HG02981 (cell line): ENCODE measurements around the gene ZCCHC7.
"Not testable (repeated sequence)": the region's sequence is repeated elsewhere in the genome, so short reads cannot be mapped to it uniquely, and the experiment has no call there.

Source experiments
- ATAC-seq: cut with Tn5 transposase; IDR thresholded peaks from one replicate; pipeline ENCODE4 v1.9.1; 2021; ENCODE audit warnings: mild to moderate bottlenecking, moderate library complexity; ENCODE audit not compliant: unreplicated experiment

ZCCHC7 gene

DNA sequence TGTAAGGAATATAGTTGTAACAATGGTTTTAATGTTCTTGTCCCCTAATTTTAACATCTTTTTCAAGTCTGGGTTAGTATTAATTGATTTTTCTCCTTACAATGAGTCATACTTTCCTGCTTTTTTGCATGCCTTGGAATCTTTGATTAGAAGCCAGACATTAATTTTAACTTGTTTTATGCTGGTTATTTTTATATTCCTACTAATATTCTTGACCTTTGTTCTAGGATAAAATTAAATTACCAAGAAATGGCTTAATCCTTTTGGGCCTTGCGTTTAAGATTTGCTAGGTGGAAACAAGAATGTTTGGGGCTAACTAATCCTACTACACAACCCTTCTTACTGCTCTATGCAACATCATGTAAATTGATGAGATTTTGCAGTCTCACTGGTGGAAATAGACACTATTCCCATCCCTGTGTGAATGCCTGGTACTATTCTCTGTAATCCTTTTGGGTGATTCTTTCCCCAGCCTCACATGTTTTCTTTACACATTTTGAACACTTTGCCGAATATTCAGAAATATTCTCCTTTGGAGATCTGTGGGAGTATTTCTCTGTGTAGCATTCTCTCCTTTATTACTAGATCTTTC, 47.2 kb downstream of the ZCCHC7 start:
- no peak for ATAC-seq

DNA sequence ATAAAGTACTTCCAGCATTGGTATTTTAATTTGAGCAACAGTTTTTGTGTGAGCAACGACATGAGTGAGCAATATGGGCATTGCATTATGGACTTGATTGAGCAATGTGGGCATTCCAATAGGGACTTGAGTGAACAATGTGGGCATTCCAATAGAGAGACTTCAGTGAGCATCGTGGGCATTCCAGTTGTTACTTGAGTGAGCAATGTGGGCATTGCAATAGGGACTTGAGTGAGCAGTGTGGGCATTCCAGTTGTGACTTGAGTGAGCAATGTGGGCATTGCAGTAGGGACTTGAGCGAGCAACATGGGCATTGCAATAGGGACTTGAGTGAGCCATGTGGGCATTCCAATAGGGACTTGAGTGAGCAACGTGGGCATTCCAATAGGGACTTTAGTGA, 52.2 kb downstream of the ZCCHC7 start:
- ATAC-seq: no peak

DNA sequence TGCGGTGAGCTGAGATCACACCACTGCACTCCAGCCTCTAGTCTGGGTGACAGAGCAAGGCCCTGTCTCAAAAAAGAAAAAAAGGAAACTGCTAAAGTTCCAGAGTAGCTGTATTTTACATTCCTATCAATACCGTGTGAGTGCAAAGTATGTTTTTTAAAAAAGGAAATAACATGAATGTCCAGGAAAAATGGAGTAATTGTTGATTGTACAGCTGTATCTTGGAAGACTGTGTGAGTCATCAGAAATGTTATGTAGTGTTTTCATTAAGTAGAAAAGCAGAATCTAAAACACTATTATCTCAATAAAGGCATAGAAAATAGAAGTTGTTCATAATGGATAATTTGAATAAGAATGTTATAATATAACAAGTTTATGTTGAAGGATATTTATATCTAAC, 53.9 kb downstream of the ZCCHC7 start:
- ATAC-seq: no peak

DNA sequence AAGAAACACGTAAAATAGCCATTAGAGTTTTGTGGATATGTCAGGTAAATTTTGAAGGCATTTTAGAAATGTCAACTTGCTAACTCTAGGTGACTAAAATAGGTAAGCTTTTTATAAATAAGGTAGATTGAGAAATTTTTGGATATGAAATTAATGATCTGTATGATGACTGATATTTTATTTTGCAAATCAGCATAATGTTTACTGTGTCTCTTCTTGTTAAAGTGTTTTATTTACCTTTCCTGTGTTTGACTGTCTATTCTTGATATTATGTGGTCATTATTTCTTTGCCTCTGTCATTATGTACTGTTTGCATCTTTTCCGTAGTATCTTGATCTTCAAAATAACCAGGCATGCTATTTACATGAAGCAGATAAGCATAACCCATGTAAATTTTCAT, 58.4 kb downstream of the ZCCHC7 start:
- no peak for ATAC-seq

DNA sequence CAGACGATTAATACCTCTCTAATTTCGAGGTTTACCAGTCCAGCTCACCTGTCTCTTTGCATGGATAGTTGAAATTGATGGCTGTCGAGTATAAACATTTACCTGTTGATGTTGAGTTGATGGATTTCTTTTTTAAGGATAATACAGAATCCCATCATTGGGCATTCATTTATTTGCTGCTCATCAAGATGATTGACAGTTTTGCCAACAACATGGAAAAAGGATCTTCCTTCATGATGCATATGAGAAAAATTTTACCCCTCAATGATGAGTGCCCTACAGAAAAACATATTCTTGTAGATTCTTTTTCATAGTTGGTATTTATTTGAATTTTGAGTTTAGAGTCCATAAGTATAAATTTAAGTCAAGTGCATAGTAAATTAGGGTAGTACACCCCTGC, 59.2 kb downstream of the ZCCHC7 start:
- no peak for ATAC-seq

DNA sequence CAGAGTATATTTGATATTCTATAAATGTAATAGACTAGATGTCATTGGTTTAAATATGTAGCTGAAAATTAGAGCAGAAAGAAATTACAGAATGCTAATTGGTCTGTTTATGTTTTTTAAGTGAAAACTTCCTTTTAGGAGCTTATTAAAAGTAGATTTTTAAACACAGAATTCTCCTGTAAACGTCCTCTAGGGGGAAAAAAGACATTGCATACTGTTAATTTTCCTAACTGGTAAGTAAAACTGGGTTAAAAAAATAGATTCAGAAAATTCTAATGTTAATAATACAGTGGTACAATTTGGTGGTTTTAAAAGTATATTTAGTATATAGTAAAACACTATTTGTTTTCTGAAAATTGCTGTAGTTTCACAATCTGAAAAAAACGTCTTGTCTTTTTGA, 59.8 kb downstream of the ZCCHC7 start:
- no peak for ATAC-seq

DNA sequence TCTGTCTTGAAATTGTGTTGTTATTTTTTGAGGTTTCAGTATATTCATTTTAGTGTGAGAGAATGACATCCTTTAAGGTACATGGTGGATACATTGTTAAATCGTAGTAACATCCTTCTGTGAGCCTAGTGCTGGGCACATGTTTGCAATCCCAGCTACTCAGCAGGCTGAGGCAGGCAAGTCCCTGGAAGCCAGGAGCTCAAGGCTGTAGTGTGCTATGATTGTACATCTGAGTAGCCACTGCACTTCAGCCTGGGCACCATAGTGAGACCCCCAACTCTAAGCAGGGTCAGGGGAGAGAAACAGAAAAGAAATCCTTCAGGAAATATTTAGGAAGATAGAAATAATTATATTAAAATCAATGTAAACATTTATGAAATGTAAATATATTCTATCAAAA, 62.3 kb downstream of the ZCCHC7 start:
- no peak for ATAC-seq

DNA sequence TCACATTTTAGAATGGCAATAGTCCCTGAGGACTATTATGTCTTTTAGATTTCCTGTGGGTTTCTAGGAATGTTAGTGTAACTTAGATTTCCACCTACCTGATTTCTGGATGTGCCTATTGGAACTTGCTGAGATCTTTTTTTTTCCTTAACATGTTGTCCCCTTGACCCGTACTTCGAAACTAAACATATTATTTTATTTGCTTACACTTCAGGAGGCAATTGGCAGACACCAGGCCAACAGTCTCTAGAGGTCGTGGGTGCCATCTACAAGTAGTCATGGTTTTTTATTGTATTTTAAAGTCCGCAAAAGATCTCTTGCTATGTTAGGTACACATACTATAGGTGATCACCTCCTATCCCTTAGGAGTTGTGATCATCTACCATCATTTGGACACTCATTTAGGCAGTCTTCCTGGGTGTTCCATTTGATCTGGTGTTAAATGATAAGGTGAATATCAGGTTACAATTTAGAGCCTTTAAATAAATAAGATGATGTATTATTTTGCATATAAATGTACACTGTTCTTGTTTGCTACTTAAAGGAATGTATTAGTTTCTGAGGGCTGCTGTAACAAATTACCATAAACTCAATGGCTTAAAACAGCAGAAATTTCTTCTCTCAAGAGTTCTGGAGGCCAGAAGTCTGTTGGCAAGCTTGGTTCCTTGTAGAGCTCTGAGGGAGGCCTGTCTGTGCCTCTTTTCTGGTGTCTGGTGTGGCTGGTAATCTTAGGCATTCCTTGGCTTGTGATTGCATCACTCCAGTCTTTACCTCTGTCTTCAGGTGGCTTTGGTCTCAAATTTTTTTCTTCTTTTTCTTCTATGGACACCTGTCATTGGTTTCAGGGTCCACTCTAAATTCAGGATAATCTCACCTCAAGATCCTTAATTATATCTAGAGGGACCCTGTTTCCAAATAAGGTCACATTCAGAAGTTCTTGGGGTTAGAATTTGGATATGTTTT, 64.8 kb downstream of the ZCCHC7 start:
- no peak for ATAC-seq

DNA sequence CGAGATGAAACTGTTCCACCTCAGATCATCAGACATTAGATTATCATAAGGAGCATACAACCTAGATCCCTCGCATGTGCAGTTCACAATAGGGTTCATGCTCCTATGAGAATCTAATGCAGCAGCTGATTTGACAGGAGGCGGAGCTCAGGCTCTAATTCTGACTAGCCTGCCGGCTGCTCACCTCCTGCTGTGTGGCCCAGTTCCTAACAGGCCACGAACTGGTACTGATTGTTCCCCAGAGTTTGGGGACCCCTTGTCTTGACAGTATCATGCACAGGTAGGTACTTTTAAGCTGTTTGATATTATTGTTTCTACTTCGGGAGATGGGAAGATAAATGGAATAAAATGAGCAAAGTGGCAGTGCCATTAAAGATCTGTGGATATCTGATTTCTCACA, 66.9 kb downstream of the ZCCHC7 start:
- ATAC-seq: peak; percentile 46

DNA sequence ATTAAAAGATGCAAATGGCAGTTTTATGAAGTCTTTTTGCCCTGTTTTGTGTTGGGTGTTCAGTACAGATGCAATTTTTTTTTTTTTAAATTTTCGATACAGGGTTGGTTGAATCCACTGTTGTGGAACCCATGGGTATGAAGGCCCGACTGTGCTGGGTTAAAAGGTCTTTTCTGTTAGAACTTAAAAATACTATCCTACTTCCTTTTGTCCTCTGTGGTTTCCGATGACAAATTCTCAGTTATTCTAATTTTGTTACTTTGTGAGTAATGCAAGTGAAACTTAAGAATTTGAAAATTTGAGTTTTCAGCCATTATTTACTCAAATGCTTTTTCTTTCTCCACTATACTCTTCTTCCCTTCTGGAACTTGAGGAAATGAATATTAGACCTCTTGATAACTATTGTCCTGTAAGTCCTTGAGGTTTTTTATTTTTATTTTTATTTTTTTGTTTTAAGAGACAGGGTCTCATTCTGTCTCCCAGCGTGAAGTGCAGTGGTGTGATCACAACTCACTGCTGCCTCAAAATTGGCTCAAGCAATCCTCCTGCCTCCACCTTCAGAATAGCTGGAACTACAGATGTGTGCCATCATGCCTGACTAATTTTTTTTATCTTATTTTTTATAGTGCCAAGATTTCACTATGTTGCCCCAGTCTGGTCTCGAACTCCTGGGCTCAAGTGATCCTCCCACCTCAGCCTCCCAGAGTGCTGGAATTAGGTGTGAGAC, 67.5 kb downstream of the ZCCHC7 start:
- ATAC-seq: peak; percentile 76

DNA sequence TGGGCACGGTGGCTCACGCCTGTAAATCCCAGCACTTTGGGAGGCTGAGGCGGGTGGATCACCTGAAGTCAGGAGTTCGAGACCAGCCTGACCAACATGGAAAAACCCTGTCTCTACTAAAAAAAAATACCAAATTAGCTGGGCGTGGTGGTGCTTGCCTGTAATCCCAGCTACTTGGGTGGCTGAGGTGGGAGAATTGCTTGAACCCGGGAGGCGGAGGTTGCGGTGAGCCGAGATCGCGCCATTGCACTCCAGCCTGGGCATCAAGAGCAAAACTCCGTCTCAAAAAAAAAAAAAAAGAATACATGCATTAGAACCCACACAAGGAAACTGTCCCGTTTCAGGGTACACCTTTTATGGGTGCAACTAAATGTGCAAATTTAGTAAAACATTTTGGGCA, 70.4 kb downstream of the ZCCHC7 start:
- ATAC-seq: not testable (repeated sequence)

DNA sequence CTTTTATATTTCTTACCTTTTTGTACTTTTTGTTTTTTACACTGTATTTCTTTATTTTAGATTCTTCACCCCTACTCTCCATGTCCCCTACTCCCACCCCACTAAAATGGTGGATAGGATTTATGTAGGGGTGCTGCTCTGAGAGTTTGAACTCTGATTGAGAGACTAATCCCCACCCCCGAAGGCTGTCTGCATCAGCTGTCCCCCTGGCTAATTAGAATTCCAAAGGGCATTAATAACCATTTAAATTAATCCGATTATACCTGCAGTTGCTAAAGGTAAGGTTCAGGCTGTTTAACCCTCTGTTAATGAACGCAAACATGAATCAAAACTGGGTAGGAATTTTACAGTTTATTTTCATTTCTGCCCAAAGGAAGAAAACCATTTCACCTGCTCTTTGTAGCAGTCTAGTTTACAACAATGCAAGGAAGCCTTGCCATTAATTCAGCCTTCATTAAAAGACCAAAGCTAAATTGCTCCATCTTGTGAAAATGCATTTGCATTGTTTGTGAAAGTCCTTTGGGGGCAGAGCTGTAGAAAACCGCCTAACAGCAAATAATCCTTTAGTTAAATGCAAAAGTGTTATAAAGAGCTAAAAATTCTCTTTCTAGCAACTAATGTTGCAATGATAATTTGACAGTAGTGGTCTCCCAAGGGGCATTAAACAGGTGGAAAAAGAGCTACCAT, 71.2 kb downstream of the ZCCHC7 start:
- ATAC-seq: no peak

DNA sequence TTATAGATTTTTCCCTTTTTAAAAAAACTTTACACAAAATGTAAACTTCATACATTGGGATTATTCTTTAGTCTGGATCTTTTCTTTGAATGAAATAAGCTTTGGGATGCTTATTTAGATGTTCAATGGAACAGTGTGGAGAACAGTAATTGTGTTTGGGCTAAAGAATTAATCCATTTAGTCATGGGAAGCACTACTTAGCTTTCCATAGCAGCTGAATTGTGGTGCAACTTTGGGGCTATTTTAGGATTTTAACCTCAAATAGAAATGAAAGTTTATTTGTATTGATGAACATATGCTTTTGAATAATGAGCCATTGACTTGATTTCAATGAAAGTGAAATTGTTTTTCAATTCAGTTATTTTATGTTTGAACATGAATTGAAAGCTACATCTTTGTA, 72.4 kb downstream of the ZCCHC7 start:
- ATAC-seq: no peak

DNA sequence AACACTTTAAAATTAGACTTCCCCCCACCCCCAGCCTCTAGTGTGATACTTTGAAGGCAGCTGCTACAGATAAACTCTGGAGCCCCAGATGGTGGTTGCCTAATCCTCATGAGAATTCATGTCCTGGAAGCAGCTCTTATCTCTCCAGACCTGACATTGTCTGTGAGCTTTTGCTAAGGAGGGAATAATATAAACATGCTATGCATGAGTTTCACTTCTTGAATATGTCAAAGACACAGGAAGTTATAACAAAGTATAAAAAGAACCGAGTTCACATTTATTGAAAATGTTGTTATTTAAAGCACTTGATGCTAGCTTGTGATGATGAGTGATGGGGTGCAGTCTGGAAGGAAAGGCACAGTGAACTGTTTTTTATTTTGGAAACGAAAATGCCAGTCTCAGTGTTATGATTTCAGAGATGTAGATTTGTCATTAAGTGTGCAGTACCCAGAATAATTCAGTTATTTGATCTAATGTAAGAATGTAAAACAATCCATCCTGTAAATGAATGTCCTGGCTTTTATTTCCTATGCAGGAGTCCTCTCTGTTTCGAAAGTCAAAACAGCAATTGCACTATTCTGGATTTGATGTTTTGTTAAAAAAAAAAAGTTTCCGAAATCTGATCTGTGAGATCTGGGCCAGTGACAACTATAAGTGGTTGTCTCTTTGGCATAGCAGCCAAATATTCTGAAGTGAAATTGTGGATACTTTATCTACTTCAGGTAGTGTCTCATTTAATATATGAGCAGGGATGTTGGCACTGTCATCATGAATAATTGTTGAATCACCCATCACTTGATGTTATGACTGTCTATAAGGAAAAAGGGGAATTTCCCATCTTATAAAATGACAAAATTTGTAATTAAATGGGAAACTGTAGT, 77.0 kb downstream of the ZCCHC7 start:
- no peak for ATAC-seq

DNA sequence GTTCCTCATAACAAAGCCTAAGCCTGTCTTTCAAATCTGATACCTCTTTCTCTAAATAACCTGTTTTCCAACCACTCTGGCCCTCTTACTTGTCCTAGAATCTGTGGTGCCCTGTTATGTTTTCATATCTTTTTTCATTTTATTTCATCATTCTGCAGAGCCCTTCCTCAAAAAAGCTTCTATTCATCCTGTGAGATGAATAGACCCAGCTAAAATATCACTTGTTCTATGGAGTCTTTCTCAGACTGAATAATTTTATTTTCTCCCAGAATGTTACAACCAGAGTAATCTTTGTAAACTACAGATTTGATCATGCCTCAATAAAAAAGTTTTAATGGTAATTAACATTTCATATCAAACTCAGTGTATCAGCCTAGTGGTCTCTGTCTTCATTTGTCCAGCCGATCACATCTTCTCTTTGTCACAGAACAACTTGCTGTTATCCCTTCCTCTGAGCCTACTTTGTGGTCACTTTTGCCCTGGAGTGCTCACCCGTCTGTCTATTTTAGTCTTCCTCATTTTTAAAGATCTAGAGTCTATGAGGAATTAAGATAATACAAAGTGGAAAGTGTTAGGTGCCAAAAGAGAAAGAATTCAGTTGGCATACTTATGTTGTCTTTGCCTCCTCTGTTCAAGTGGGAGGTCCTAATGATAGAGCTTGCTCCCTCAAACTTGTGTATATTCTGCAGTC, 77.8 kb downstream of the ZCCHC7 start:
- no peak for ATAC-seq

DNA sequence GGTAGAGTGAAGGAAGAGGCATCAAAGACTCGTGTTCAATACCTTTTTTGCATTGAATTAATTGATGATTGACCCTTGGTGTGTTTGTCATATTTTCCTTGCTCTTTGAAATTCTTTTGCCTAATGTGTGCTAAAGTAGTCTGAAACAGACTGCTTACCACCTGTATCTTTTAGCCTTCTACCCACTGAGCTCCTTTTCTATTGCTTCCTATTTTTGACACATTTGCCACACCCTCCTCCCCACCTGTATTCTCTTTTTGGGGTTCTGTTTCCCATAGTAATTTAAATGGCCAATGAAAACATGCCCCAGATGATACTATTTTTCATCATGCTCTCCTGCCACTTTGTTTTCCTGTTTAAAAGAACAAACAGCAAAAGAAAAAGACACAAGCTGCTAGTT, 78.5 kb downstream of the ZCCHC7 start:
- no peak for ATAC-seq

DNA sequence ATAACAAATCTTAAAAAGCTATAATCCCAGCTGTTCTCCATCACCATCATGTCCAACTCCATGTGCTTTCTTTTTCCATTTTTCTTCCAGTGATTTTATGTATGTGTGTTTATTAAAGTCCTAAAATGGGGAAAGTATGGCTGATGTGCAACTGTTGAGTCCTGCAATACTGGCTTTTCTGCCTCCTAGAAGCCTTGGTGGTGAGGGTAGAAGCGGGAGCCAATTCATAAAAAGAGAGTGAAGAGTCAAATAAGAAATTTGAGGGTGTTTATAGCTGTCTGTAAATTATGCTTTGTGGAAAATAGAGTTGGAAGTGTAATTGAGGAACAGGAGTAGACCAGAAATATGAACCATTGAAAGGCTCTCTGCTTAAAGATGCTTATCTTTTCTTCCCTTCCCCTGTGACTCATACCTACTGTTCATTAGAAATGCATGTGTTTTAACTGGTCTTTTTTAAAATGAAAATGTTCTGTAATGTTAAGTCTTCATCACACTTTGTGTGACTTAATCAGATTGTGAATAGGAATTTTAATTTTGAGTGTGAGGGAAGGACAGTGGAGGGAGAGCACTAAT, 80.1 kb downstream of the ZCCHC7 start:
- ATAC-seq: no peak

DNA sequence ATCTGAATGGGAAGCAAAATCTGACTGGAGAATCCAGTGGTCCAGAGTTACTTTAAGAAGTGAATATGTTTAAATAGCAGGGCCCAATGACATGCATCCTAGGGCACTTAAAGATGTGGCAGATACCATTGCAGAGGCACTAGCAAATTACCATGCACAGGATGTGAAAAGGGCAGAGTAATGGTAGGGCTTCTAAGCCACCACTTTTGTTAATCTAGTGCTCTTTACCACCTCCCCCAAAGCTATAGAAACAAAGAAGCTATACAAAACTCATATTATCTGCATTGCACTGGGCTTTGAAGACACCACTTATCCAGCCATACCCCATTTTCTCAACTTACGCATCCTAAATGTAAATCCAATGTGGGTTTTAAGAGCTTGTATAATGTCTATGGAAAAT, 81.2 kb downstream of the ZCCHC7 start:
- no peak for ATAC-seq

DNA sequence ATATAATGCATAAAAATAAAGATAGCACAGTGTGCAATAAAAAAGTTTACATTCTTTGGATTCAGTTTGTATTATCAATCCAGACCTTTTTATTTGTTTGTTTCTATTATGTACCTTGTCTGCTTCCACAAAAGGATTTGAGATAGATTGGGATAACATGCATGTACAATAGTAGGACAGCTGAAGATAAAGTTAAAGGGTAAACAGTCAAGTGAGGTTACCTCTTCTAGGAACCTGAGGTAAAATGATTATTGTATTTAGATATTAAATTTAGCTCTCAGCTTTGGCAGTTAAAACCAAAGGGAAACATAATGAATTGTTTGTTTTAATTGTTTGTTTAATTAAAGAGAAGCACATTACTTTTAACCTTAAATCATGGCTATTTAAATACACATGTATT, 81.7 kb downstream of the ZCCHC7 start:
- ATAC-seq: no peak
